Stimulated activated CD4-positive, alpha-beta T cell treated with anti-CD3 and anti-CD28 coated beads, Interleukin-1b, Interleukin-23, amount 100 ng/mL, for 4 hours (primary cell): ENCODE results near the gene PSD.
A peak's percentile ranks its signal among the peaks of the same experiment; 100 is the strongest.

Experiments
- DNase-seq, 2 donors: peaks; one replicate each; pipeline ENCODE4 v3.0.0-alpha.2; 2020; ENCODE audit warnings: low read depth in 2 of 2

PSD gene

GRCh38 chr10:102444851-102445250 lies 26.3 kb upstream of the PSD start:
- no peak for DNase-seq

GRCh38 chr10:102438374-102438773 lies 19.8 kb upstream of the PSD start:
- DNase-seq, result no peak

DNA sequence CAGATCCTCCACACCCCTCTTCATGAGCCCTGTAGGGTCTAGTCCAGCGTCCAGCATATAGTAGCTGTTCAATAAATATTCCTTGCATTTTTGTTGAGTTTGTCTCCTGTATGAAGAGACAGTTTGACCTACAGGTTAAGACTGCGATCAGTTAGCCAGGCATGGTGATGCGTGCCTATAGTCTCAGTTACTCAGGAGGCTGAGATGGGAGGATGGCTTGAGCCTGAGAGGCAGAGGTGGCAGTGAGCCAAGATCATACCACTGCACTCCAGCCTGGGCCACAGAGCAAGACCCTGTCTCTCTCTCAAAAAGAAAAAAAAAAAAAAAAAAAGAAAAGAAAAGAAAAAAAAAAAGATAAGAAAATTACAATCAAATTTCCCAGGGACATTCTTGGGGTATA lies 18.9 kb upstream of the PSD start:
- no peak for DNase-seq

DNA sequence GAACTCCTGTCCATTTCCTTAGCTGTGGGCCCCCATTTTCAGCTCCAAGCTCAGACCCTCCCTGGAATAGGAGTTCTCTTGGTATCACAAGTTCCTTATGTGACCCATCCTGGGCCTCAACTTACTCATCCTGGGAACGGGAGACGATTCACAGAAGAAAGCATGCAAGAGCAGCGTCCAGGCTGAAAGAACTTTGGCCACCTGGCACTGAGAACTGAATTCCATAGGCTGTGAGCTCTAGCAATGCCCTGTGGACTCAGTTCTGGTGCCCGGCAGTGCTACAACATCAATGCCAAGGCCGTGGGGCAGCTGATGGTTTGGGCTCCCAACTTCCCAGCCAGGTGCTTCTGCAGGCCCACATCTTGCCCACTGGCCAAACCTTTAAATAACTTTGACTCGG lies 17.7 kb upstream of the PSD start:
- DNase-seq, result no peak

DNA sequence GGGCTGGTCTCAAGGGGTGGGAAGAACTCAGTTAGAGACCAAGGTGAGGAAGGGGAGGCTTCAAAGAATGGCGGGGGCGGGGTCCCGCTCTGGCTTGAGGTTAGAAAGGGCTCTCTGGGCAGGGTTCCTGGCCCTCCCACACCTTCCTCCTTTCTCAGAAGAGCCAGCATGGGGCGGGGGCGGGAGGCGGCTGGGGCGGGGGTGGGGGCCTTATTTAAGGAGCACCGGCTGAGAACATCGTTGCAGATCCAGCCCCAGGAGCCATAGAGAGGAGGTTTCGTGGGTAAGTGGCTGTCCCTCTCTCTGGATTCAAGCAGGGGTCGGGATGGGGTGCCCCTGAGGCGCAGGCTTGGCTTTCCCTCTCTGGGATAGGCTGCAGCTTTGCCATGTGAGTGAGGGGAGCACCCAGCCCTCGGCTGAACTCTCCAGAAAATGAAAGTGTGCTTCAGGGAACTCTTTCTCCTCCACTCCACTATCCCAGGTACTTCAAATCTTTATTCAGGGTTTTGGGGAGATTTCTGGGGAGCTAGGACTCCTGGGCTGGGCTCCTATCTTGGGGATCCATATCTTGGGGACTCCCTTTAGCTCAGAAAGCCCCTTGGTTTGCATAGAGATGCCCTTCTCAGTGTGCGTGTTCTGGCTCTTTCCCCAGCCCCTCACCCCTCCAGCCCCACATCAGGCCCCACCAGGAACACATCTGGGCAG lies 17.1 kb upstream of the PSD start:
- DNase-seq, result peak; percentile 37 to 43

GRCh38 chr10:102435133-102435497 lies 16.5 kb upstream of the PSD start:
- no peak for DNase-seq

GRCh38 chr10:102434394-102435132 lies 16.0 kb upstream of the PSD start:
- no peak for DNase-seq

GRCh38 chr10:102433619-102434046 lies 15.0 kb upstream of the PSD start:
- no peak for DNase-seq

DNA sequence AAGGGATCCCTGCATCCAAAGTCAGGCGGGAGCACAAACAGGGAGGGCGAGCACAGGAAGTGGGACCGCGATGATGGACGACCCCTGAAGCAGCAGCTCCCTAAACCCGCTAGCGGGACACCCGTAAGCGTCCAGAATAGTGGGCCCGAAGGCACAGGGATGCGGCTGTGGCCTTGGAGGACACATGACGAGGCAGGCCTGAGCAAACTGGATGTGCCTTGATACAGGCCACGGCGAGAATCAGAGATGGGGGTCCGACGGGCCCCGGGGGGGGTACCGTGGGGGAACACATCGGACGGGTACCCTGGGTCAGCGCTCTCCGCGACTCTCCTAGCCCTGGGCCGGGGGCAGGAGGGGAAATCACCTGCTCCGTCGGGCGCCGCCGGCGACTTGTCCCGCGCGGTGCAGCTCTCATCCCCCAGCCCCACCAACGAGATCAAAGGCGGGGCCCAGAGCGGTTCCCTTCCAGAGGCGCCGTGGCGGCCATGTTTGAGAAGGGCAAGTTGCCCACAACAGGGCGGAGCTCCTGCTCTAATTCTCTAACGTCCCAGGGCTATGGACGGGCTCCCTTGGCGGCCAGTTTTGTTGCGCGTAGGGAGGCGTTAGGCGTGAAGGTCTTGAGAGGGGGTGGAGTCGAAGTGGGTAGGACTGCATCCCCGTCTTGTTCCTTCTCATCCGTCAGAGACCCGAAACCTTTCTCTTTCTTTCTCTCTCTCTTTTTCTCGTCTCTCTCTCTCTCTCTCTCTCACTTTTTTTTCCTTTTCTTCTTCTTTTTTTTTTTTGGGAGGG lies 13.8 kb upstream of the PSD start, which contains the start of gene CUEDC2:
Gene CUEDC2 (minus strand): TSS at position 413 of the 789 bp plus-strand sequence. CDS start 7,386 bp downstream, outside the sequence.
- DNase-seq, result peak; percentile 95 to 96

GRCh38 chr10:102431452-102432124 lies 13.0 kb upstream of the PSD start:
- no peak for DNase-seq

DNA sequence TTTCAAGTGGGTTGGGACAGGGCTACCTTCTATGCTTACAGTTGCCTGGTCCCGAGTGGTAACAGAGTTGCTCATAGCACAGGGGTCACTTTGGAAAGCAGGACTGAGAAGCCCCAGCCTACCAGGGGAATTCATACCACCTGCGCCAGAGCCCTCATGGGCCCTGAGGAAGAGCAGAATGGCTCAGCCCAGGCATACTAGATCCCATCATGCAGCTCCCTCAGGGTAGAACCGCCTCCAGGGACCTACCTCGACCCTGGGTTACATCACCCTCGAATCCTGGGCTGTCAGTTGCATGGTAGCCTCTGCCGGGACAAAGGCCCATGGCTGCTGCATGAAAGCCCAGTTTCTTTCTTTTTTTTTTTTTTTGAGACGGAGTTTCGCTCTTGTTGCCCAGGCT lies 10.9 kb upstream of the PSD start:
- no peak for DNase-seq

DNA sequence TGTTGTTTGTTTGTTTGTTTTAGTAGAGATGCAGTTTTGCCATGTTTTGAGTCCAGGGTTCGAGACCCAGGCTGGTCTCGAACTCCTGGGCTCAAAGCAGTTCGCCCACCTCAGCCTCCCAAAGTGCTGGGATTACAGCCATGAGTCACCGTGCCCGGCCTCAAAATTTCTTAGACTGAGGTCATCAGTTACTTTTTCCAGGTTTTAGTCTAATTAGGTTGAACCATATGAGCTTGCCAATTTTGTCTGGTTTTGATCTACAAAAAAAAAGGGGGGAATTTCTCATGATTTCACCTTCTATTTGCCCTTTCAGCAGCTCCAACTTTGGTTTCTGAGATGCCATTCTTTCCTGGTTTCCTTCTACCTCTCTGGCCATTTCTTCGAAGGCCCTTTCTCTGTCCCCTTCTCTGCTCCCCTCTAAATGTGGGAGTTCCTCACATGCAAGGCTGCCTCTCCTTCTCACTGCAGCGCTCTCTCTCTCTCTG lies 8.3 kb upstream of the PSD start:
- no peak for DNase-seq

DNA sequence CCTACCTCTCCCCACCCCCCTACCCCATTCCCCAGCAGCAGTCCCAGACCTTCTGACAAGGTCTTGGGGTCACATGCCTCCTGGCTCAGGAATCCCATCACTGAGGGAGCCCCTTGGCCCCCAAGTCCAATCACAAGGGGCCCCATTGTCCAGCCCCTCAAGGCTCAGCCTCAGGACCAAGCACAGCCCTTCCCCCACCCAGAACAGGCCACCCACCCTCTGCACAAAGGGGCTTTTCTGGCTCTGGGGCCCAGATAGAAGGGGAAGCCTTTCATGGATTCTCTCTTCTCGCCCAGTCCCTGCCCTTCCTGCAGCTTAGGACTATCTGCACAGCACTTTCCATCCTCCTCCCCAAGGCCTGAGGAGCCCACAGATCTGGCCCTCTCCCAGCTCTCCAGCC lies 6.9 kb upstream of the PSD start:
- DNase-seq, result no peak

- DNase-seq, result no peak
Observed at GRCh38 chr10:102424916-102425315, 6.3 kb upstream of the PSD start.

DNA sequence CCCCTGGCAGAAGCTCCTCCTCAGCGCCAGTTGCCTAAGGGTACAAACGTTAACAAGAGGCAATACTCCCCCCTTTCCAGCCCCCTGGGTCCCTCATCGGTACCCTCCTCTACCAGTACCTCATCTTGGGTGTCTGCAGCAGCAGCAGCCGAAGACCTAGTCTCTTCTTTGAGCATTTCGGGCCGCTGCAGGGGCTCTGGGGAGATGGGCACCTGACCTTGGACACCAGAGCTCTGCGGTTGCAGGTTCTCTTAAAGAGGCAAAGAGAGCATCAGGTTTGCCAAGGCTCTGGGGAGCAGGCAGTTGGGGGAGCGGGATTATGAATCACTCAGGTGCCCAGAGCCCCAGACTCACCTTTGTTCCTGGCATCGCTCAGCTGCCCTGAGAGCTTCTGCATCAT lies 5.6 kb upstream of the PSD start:
- no peak for DNase-seq

GRCh38 chr10:102423372-102423968 lies 4.9 kb upstream of the PSD start:
- no peak for DNase-seq

DNA sequence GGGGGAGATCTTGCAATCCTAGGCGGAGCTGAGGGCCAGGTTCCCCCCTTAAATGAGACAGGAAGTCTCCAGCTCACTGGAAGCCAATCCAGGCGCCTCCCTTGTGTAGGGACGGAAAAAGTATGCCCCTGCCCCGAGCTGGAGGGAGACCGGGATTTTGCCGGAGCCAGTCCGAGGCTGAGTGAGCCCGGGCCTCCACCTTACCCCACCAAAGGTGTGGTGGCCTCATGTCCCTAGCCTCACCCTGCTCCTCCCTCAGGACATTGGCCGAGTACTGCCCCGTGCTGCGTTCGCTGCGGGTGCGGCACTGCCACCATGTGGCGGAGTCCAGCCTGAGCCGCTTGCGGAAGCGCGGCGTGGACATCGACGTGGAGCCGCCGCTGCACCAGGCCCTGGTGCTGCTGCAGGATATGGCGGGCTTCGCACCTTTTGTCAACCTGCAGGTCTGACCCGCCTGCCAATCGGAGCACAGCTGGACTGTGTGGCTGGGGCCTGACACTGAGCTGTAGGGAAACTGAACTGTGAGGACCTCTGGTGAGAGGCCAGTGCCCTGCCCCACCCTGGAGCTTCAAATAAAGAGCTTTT lies 4.1 kb upstream of the PSD start:
- peak in 1 of 2 donors; percentile 48 for DNase-seq

- no peak for DNase-seq
Observed at GRCh38 chr10:102421757-102422512, 3.4 kb upstream of the PSD start.

- no peak for DNase-seq
Observed at GRCh38 chr10:102421507-102421756, 2.8 kb upstream of the PSD start.

- DNase-seq, result peak; percentile 90 to 94
Observed at GRCh38 chr10:102420714-102421506, 2.3 kb upstream of the PSD start, which contains the start of gene FBXL15. Gene FBXL15 (plus strand): TSS chr10:102420836. CDS start chr10:102421130, 294 bp downstream.
